Natural killer cell (primary cell): Measurements from ENCODE around the gene RYR2. TPM values are rescaled to one million over a fixed set of nuclear protein-coding genes. Genes with fewer than 3 reads are reported as not detected.

Source experiments
- ATAC-seq, 3 donors: fragments of 150-1000 bp in 2 of 3; fragments of 200-7000 bp in 1 of 3; cut with Tn5 transposase; 1 replicate in 1 of 3; 2 replicates in 2 of 3; pipeline ENCODE4 v1.10.0; 2021; ENCODE audit warnings: mild to moderate bottlenecking in 2 of 3, moderate library complexity in 2 of 3
- DNase-seq, 2 donors: peaks; one replicate each; pipeline versions ENCODE4 v3.0.0 to v3.0.0-alpha.2; 2013 to 2021; ENCODE audit warnings: mixed read lengths in 1 of 2
- H3K27ac ChIP-seq: one replicate; pipeline ENCODE4 v1.5.1; 2013; ENCODE audit warnings: mild to moderate bottlenecking, low read length
- H3K27me3 ChIP-seq: one replicate; pipeline ENCODE4 v1.6.1; 2013; ENCODE audit warnings: low read length; ENCODE audit not compliant: control insufficient read depth, insufficient read depth
- H3K36me3 ChIP-seq: one replicate; pipeline ENCODE4 v1.6.1; 2013; ENCODE audit warnings: low read length; ENCODE audit not compliant: control insufficient read depth, insufficient read depth
- H3K4me1 ChIP-seq: one replicate; pipeline ENCODE4 v1.6.1; 2013; ENCODE audit warnings: low read length; ENCODE audit not compliant: control insufficient read depth, insufficient read depth
- H3K4me3 ChIP-seq: one replicate; pipeline ENCODE4 v1.5.1; 2013; ENCODE audit warnings: low read length
- H3K9me3 ChIP-seq: one replicate; pipeline ENCODE4 v1.6.1; 2013; ENCODE audit warnings: low read length; ENCODE audit not compliant: control insufficient read depth, insufficient read depth
- H3K27ac Mint-ChIP-seq, 2 donors: one replicate each; pipeline ENCODE4 v1.8.0; 2022; ENCODE audit warnings: mild to moderate bottlenecking in 2 of 2, mixed read lengths in 2 of 2, moderate library complexity in 1 of 2
- H3K27me3 Mint-ChIP-seq, 2 donors: one replicate each; pipeline ENCODE4 v1.8.0; 2022; ENCODE audit warnings: low read depth in 2 of 2, mixed read lengths in 2 of 2
- H3K36me3 Mint-ChIP-seq: one replicate; pipeline ENCODE4 v1.8.0; 2022; ENCODE audit warnings: mixed read lengths
- H3K4me1 Mint-ChIP-seq, 2 donors: one replicate each; pipeline ENCODE4 v1.8.0; 2022; ENCODE audit warnings: mixed read lengths in 2 of 2
- H3K4me3 Mint-ChIP-seq: one replicate; pipeline ENCODE4 v1.8.0; 2022; ENCODE audit warnings: mild to moderate bottlenecking, moderate library complexity, mixed read lengths
- H3K9me3 Mint-ChIP-seq, 2 donors: one replicate each; pipeline ENCODE4 v1.8.0; 2022; ENCODE audit warnings: mixed read lengths in 2 of 2
- CTCF ChIP-seq: fragments of 200-600 bp; IDR thresholded peaks from one replicate; pipeline ENCODE4 v1.8.0; 2022; ENCODE audit warnings: antibody characterized with exemption
- WGBS: methylation state at CpG from one replicate; pipeline ENCODE4 v1.1.7; 2013; ENCODE audit warnings: missing lambda C conversion rate; ENCODE audit not compliant: insufficient coverage; 5-methylcytosine and 5-hydroxymethylcytosine counted together
- intact Hi-C: fragments of 100-400 bp; cut with micrococcal nuclease; formaldehyde crosslinking; loops from one replicate; pipeline ENCODE4 v1.14.2; 2022
- total RNA-seq, 4 donors: library from RNA; stranded (reverse); fragments of 120-200 nt in 1 of 4; gene quantifications; one replicate each; pipeline versions ENCODE4 v1.2.3 to v1.2.4, GENCODE V29; 2013 to 2022

The RYR2 gene
- total RNA-seq, 3 donors from 2014 or later (not counting 1 experiment from before 2014, with no cell fraction given), result 0.13 to 1.2 (median 0.38) TPM

- H3K27me3 Mint-ChIP-seq, result peaks cover 0 to 2% of the 10 kb centered on the region in 2 donors
- H3K9me3 Mint-ChIP-seq, result no peaks in the 10 kb centered on the region
- WGBS, result 54% methylated on average over 11 of the region's 12 CpGs
- no peaks in the 10 kb centered on the region for H3K36me3 Mint-ChIP-seq
- Histone ChIP-seq H3K4me3 (no peak overlapping the region), H3K27ac (no peak overlapping the region), H3K36me3 (no peaks in the 10 kb centered on the region), H3K27me3 (no peaks in the 10 kb centered on the region), H3K4me1 (no peaks in the 10 kb centered on the region), H3K9me3 (no peaks in the 10 kb centered on the region)
- H3K4me1 Mint-ChIP-seq, result no peaks in the 10 kb centered on the region
- ATAC-seq (no peak), DNase-seq (no peak)
- intact Hi-C loops, result no loop called here
- no peak for TF ChIP-seq CTCF
- no peak overlapping the region for H3K4me3 Mint-ChIP-seq
- H3K27ac Mint-ChIP-seq, result no peak overlapping the region
Observed at GRCh38 chr1:236997882-236998281, 44.1 kb upstream of the RYR2 start.

- H3K27me3 Mint-ChIP-seq, result peaks cover 0 to 2% of the 10 kb centered on the region in 2 donors
- ATAC-seq (no peak), DNase-seq (no peak)
- H3K4me3 Mint-ChIP-seq, result no peak overlapping the region
- no peak overlapping the region for H3K27ac ChIP-seq
- no peak for TF ChIP-seq CTCF
- H3K36me3 Mint-ChIP-seq, result no peaks in the 10 kb centered on the region
- 88% methylated on average over 3 of the region's 3 CpGs for WGBS
- no peaks in the 10 kb centered on the region for H3K9me3 Mint-ChIP-seq
- H3K36me3 ChIP-seq, result no peaks in the 10 kb centered on the region
- no peaks in the 10 kb centered on the region for H3K9me3 ChIP-seq
- no peak overlapping the region for H3K27ac Mint-ChIP-seq
- no peaks in the 10 kb centered on the region for H3K4me1 ChIP-seq
- H3K4me3 ChIP-seq, result no peak overlapping the region
- no peaks in the 10 kb centered on the region for H3K27me3 ChIP-seq
- no peaks in the 10 kb centered on the region for H3K4me1 Mint-ChIP-seq
- intact Hi-C loops, result no loop called here
Observed at GRCh38 chr1:236998546-236998945, 43.4 kb upstream of the RYR2 start.

GRCh38 chr1:237000191-237000590, 41.8 kb upstream of the RYR2 start:
- H3K27ac ChIP-seq, result no peak overlapping the region
- Mint-ChIP-seq H3K36me3 (no peaks in the 10 kb centered on the region), H3K4me3 (no peak overlapping the region), H3K9me3 (no peaks in the 10 kb centered on the region), H3K27me3 (peaks cover 0 to 2% of the 10 kb centered on the region in 2 donors), H3K27ac (no peak overlapping the region), H3K4me1 (no peaks in the 10 kb centered on the region)
- no peaks in the 10 kb centered on the region for H3K4me1 ChIP-seq
- WGBS, result 86% methylated on average over 1 of the region's 4 CpGs
- DNase-seq (no peak), ATAC-seq (no peak)
- no peak overlapping the region for H3K4me3 ChIP-seq
- no peaks in the 10 kb centered on the region for H3K36me3 ChIP-seq
- no peaks in the 10 kb centered on the region for H3K9me3 ChIP-seq
- no peak for TF ChIP-seq CTCF
- H3K27me3 ChIP-seq, result no peaks in the 10 kb centered on the region
- intact Hi-C loops, result no loop called here

- Mint-ChIP-seq H3K36me3 (no peaks in the 10 kb centered on the region), H3K4me1 (no peaks in the 10 kb centered on the region), H3K27me3 (peaks cover 0 to 5% of the 10 kb centered on the region in 2 donors), H3K9me3 (peaks cover 0 to 2% of the 10 kb centered on the region in 2 donors), H3K27ac (no peak overlapping the region), H3K4me3 (no peak overlapping the region)
- intact Hi-C loops, result no loop called here
- DNase-seq (no peak), ATAC-seq (no peak)
- H3K4me3 ChIP-seq, result no peak overlapping the region
- no peaks in the 10 kb centered on the region for H3K4me1 ChIP-seq
- 76% methylated on average over 7 of the region's 8 CpGs for WGBS
- no peaks in the 10 kb centered on the region for H3K9me3 ChIP-seq
- H3K36me3 ChIP-seq, result no peaks in the 10 kb centered on the region
- no peak overlapping the region for H3K27ac ChIP-seq
- no peak for TF ChIP-seq CTCF
- H3K27me3 ChIP-seq, result no peaks in the 10 kb centered on the region
Observed at GRCh38 chr1:237003516-237003915, 38.5 kb upstream of the RYR2 start.
